ENCODE data around the gene GDF10. TPM values are rescaled to one million over a fixed set of nuclear protein-coding genes. Genes with fewer than 3 reads are reported as not detected.
A peak's percentile ranks its signal among the peaks of the same experiment; 100 is the strongest.

GDF10 gene
- total and polyA plus RNA-seq, 9 of the 15 experiments (the other 6 are each of a cell fraction or from before 2014, with no cell fraction given): 0.03 to 0.20 (median 0.11) TPM; not detected in 6

DNA sequence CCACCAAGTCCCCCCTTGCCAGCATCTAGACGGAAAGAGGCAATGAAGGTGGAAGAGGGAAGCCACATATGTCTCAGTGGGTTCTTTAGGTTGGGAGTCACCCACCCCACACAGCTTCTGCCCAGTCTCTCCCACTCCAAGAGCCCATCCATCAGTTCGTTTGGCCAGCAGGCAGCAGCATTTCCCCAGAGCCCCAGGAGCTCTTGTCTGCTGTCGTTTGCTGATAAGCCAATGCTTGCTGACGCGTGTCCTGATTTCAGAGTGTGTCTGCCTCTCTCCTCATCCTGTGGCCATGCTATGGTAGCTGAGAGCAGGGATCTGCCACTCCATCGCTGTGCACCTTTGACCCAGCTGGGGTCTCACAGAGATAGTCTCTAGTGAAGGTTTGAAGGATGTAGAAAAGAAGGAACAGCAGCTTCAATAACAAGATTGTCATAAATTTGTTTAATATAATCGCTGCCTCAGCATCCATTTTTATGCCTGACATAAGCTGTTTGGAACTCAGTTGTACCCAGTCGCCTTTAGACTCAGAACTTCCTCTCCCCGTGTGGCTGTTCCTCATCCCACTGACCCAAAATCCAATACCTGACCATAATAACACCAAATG lies 39.4 kb upstream of the GDF10 start (continued):
- TF ChIP-seq, protein P1, sequence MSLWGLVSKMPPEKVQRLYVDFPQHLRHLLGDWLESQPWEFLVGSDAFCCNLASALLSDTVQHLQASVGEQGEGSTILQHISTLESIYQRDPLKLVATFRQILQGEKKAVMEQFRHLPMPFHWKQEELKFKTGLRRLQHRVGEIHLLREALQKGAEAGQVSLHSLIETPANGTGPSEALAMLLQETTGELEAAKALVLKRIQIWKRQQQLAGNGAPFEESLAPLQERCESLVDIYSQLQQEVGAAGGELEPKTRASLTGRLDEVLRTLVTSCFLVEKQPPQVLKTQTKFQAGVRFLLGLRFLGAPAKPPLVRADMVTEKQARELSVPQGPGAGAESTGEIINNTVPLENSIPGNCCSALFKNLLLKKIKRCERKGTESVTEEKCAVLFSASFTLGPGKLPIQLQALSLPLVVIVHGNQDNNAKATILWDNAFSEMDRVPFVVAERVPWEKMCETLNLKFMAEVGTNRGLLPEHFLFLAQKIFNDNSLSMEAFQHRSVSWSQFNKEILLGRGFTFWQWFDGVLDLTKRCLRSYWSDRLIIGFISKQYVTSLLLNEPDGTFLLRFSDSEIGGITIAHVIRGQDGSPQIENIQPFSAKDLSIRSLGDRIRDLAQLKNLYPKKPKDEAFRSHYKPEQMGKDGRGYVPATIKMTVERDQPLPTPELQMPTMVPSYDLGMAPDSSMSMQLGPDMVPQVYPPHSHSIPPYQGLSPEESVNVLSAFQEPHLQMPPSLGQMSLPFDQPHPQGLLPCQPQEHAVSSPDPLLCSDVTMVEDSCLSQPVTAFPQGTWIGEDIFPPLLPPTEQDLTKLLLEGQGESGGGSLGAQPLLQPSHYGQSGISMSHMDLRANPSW (CRISPR knock-in tag; IDR thresholded peaks at IDR 0.05): no peak
- TF ChIP-seq MTA2 (IDR thresholded peaks at IDR 0.05; ENCODE audit: low read depth): no peak
- TF ChIP-seq, protein P2, sequence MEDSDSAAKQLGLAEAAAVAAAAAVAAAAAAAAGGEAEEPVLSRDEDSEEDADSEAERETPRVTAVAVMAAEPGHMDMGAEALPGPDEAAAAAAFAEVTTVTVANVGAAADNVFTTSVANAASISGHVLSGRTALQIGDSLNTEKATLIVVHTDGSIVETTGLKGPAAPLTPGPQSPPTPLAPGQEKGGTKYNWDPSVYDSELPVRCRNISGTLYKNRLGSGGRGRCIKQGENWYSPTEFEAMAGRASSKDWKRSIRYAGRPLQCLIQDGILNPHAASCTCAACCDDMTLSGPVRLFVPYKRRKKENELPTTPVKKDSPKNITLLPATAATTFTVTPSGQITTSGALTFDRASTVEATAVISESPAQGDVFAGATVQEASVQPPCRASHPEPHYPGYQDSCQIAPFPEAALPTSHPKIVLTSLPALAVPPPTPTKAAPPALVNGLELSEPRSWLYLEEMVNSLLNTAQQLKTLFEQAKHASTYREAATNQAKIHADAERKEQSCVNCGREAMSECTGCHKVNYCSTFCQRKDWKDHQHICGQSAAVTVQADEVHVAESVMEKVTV (CRISPR knock-in tag; IDR thresholded peaks at IDR 0.05): 0 out of 2 replicates have a peak, but pooled peaks have one; percentile 38
- TF ChIP-seq ARHGAP35 (IDR thresholded peaks at IDR 0.05; ENCODE audit: partially characterized antibody): no peak
- peak in 1 of 2 experiments; percentile 47; a peak in 1 of 4 replicates for TF ChIP-seq KDM1A (IDR thresholded peaks at IDR 0.05)
- no peak for TF ChIP-seq NR1H2 (CRISPR knock-in tag; IDR thresholded peaks at IDR 0.05)
- TF ChIP-seq DMBX1 (CRISPR knock-in tag; IDR thresholded peaks at IDR 0.05; ENCODE audit: borderline replicate concordance): no peak
- no peak for TF ChIP-seq ZNF77 (CRISPR knock-in tag; IDR thresholded peaks at IDR 0.05)
- TF ChIP-seq ATF7 (IDR thresholded peaks at IDR 0.05): peak; percentile 28; the same call in 1 of the 2 replicates
- no peak for TF ChIP-seq SAFB2 (IDR thresholded peaks at IDR 0.05; ENCODE audit: borderline replicate concordance, low read depth, low read length, severe bottlenecking)
- peak; percentile 47; the same call in 1 of the 2 replicates for TF ChIP-seq MAFG (tag; conservative IDR thresholded peaks at IDR 0.05)
- TF ChIP-seq, protein P3, sequence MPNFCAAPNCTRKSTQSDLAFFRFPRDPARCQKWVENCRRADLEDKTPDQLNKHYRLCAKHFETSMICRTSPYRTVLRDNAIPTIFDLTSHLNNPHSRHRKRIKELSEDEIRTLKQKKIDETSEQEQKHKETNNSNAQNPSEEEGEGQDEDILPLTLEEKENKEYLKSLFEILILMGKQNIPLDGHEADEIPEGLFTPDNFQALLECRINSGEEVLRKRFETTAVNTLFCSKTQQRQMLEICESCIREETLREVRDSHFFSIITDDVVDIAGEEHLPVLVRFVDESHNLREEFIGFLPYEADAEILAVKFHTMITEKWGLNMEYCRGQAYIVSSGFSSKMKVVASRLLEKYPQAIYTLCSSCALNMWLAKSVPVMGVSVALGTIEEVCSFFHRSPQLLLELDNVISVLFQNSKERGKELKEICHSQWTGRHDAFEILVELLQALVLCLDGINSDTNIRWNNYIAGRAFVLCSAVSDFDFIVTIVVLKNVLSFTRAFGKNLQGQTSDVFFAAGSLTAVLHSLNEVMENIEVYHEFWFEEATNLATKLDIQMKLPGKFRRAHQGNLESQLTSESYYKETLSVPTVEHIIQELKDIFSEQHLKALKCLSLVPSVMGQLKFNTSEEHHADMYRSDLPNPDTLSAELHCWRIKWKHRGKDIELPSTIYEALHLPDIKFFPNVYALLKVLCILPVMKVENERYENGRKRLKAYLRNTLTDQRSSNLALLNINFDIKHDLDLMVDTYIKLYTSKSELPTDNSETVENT (CRISPR knock-in tag; IDR thresholded peaks at IDR 0.05): no peak
- no peak for TF ChIP-seq KAT8 (IDR thresholded peaks at IDR 0.05; ENCODE audit: low read depth)
- TF ChIP-seq ZNF584 (CRISPR knock-in tag; IDR thresholded peaks at IDR 0.05; ENCODE audit: low read depth): no peak
- TF ChIP-seq, protein P4, sequence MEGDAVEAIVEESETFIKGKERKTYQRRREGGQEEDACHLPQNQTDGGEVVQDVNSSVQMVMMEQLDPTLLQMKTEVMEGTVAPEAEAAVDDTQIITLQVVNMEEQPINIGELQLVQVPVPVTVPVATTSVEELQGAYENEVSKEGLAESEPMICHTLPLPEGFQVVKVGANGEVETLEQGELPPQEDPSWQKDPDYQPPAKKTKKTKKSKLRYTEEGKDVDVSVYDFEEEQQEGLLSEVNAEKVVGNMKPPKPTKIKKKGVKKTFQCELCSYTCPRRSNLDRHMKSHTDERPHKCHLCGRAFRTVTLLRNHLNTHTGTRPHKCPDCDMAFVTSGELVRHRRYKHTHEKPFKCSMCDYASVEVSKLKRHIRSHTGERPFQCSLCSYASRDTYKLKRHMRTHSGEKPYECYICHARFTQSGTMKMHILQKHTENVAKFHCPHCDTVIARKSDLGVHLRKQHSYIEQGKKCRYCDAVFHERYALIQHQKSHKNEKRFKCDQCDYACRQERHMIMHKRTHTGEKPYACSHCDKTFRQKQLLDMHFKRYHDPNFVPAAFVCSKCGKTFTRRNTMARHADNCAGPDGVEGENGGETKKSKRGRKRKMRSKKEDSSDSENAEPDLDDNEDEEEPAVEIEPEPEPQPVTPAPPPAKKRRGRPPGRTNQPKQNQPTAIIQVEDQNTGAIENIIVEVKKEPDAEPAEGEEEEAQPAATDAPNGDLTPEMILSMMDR (IDR thresholded peaks at IDR 0.05 in 2 of 3, conservative IDR thresholded peaks at IDR 0.05 in 1 of 3; ENCODE audit: insufficient read depth in 2 of 3, low read depth in 1 of 3, low read length in 3 of 3): peak; percentile 60 to 68 (median 64)
- peak; percentile 30; the same call in 1 of the 2 replicates for TF ChIP-seq NCOR1 (IDR thresholded peaks at IDR 0.05)
- TF ChIP-seq ARID1B (IDR thresholded peaks at IDR 0.05): peak; percentile 64
- TF ChIP-seq, protein P5, sequence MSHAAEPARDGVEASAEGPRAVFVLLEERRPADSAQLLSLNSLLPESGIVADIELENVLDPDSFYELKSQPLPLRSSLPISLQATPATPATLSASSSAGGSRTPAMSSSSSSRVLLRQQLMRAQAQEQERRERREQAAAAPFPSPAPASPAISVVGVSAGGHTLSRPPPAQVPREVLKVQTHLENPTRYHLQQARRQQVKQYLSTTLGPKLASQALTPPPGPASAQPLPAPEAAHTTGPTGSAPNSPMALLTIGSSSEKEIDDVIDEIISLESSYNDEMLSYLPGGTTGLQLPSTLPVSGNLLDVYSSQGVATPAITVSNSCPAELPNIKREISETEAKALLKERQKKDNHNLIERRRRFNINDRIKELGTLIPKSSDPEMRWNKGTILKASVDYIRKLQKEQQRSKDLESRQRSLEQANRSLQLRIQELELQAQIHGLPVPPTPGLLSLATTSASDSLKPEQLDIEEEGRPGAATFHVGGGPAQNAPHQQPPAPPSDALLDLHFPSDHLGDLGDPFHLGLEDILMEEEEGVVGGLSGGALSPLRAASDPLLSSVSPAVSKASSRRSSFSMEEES (CRISPR knock-in tag; IDR thresholded peaks at IDR 0.05): no peak

Measured in K562 (cell line).